ENCODE results near the gene DGKD.
"Not testable (repeated sequence)": the region's sequence is repeated elsewhere in the genome, so short reads cannot be mapped to it uniquely, and the experiment has no call there.

DGKD gene

GRCh38 chr2:233372855-233373254 is 18.6 kb downstream of the DGKD start:
- Histone ChIP-seq H2AFZ (ENCODE audit: low read depth, low read length) (no peak overlapping the region), H3K36me3 (ENCODE audit: insufficient read depth, low read length) (peaks cover 5% of the 10 kb centered on the region), H3K9me3 (ENCODE audit: low read length) (peaks cover 2% of the 10 kb centered on the region), H3K27me3 (ENCODE audit: insufficient read depth, low read length) (no peaks in the 10 kb centered on the region), H3K4me1 (ENCODE audit: insufficient read depth, low read length) (no peaks in the 10 kb centered on the region), H3K4me3 (ENCODE audit: low read length) (no peak overlapping the region)

GRCh38 chr2:233373316-233373715 is 19.0 kb downstream of the DGKD start:
- Histone ChIP-seq H3K36me3 (ENCODE audit: insufficient read depth, low read length) (peaks cover 5% of the 10 kb centered on the region), H3K9me3 (ENCODE audit: low read length) (peaks cover 2% of the 10 kb centered on the region), H3K27me3 (ENCODE audit: insufficient read depth, low read length) (no peaks in the 10 kb centered on the region), H2AFZ (ENCODE audit: low read depth, low read length) (no peak overlapping the region), H3K4me1 (ENCODE audit: insufficient read depth, low read length) (no peaks in the 10 kb centered on the region), H3K4me3 (ENCODE audit: low read length) (no peak overlapping the region)

- not testable (repeated sequence) for H3K4me1 ChIP-seq (ENCODE audit: insufficient read depth, low read length); H3K9me3 ChIP-seq (ENCODE audit: low read length); H2AFZ ChIP-seq (ENCODE audit: low read depth, low read length); H3K4me3 ChIP-seq (ENCODE audit: low read length); H3K36me3 ChIP-seq (ENCODE audit: insufficient read depth, low read length); H3K27me3 ChIP-seq (ENCODE audit: insufficient read depth, low read length)
Observed at GRCh38 chr2:233374776-233375175, 20.5 kb downstream of the DGKD start.

DNA sequence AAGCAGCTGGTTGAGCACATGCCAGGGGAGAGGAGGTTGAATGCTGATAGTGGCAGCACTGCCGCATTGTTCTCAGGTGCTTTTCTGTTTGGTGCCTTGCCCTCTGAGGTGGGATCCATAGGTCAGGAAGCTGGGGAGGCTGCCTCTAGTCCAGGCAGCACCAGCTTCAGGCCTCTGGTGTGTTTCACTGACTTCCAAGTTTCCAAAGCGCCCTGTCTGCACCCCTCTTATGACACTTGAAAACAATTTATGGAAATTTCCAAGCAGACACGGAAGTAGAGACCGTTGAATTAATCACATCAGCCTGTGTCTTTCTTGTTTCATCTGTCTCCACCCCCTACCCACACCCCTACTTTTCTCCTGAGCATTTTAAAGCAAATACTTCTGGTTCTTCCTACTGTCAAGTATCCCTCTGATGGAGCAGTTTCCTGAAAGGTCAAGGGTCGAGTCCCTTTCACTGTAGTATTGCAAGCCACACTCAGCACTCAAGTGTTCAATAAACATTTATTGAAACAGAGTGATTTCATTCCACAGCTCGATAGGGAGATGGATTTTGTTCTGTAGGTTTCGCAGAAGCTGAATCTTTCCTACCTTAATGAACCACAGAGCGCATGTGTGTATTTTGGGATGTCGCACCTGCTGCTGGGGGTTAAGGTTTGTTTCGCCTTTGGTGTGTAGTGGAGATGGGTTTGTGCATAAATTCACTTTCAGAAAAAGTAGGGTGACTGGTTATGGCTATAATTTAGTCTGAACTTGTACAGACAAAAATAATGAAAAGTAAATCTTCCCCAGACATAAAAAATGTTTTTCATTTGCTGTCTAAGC is 21.4 kb downstream of the DGKD start:
- no peak overlapping the region for H3K4me3 ChIP-seq (ENCODE audit: low read length)
- no peaks in the 10 kb centered on the region for H3K4me1 ChIP-seq (ENCODE audit: insufficient read depth, low read length)
- H3K9me3 ChIP-seq (ENCODE audit: low read length): peaks cover 2% of the 10 kb centered on the region
- peaks cover 5% of the 10 kb centered on the region for H3K36me3 ChIP-seq (ENCODE audit: insufficient read depth, low read length)
- no peaks in the 10 kb centered on the region for H3K27me3 ChIP-seq (ENCODE audit: insufficient read depth, low read length)
- no peak overlapping the region for H2AFZ ChIP-seq (ENCODE audit: low read depth, low read length)

GRCh38 chr2:233379034-233379433 is 24.7 kb downstream of the DGKD start:
- H2AFZ ChIP-seq (ENCODE audit: low read depth, low read length): no peak overlapping the region
- no peak overlapping the region for H3K4me3 ChIP-seq (ENCODE audit: low read length)
- no peaks in the 10 kb centered on the region for H3K9me3 ChIP-seq (ENCODE audit: low read length)
- H3K36me3 ChIP-seq (ENCODE audit: insufficient read depth, low read length): no peaks in the 10 kb centered on the region
- H3K4me1 ChIP-seq (ENCODE audit: insufficient read depth, low read length): no peaks in the 10 kb centered on the region
- no peaks in the 10 kb centered on the region for H3K27me3 ChIP-seq (ENCODE audit: insufficient read depth, low read length)

DNA sequence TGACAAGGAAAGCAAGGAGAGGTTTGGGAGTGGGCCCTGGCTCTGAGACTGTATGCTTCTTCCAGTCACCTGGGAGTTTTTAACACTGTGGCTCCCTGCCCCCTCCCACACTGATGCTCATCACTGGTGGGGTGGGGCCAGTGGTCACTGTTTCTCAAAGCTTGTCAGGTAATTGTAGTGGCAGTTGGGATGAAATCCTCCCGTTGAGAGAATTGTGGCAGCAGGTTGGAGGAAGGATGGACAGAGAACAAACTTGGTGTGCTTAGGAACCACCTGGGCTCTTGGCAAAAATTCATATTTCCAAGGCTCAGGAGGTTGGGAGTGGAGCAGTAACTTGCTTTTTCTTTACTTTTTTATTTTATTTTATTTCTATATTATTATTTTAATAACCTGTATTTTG is 25.1 kb downstream of the DGKD start:
- Histone ChIP-seq H3K27me3 (ENCODE audit: insufficient read depth, low read length) (no peaks in the 10 kb centered on the region), H3K4me3 (ENCODE audit: low read length) (no peak overlapping the region), H3K4me1 (ENCODE audit: insufficient read depth, low read length) (no peaks in the 10 kb centered on the region), H2AFZ (ENCODE audit: low read depth, low read length) (no peak overlapping the region), H3K36me3 (ENCODE audit: insufficient read depth, low read length) (no peaks in the 10 kb centered on the region), H3K9me3 (ENCODE audit: low read length) (no peaks in the 10 kb centered on the region)

DNA sequence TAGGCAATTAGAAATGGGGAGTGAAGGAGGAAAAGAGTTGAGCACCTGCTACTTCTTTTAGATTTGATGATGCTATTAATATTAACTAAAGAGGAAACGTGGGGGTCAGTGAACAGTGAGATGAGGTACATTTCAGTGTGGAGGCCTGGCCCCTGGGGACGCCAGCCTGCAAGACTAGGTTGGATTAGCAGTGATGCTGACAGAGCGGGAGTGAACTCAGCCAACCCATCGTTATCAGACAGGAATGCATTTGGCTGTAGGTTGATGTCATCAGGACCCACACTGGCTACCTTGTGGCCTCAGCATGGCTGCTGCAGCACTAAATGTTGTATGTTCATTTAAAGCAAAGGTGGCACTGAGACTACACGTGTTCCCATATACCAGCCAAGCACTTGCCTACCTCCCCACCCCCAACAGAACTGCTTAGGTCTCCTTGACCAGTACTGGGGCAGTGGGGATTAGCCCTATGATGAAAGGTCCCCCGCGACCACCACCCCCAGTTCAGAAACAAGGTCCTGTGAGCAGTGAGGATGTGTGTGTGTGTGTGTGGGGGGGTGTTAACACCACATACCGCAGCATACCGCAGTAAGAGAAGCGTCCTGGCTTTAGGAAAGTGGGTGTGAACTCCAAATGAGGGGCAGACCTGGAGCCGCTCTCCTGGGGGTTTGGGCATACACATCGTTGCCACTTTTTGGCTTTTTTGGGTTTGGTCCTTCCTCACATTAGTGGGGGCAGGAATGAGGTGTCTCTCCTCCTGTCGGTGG is 26.0 kb downstream of the DGKD start:
- Histone ChIP-seq H3K36me3 (ENCODE audit: insufficient read depth, low read length) (no peaks in the 10 kb centered on the region), H3K9me3 (ENCODE audit: low read length) (no peaks in the 10 kb centered on the region), H3K27me3 (ENCODE audit: insufficient read depth, low read length) (no peaks in the 10 kb centered on the region), H3K4me1 (ENCODE audit: insufficient read depth, low read length) (no peaks in the 10 kb centered on the region), H2AFZ (ENCODE audit: low read depth, low read length) (no peak overlapping the region), H3K4me3 (ENCODE audit: low read length) (no peak overlapping the region)

DNA sequence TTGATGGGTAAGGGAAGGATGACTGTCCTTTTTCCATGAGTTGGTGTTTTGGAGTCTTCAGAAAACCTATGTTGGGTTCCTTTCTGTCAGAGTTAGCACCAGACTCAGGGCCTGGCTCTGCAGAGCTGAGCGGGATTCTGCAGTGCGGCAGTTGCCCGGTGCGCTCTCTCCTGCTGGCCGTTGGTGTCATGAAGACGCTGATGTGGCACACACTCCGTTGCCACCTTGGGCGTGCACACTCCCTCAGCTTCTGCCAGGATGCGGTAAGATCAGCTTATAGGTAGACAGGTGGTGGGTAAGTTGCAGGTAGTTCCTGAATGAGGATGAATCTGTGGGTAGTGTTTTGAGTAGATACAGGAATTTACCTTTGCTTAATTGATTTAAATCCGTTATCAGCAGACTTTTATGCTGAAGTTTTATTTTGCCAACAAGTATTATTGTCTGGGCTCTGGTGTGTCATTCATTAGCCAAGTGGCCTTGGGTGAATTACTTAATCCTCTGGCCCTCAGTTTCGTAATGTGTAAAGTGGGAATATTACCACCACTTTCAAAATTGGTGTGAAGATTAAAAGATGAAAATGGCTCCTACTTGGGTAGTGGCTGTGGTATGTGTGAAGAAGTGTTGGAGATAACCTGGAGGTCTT is 26.8 kb downstream of the DGKD start:
- Histone ChIP-seq H3K27me3 (ENCODE audit: insufficient read depth, low read length) (no peaks in the 10 kb centered on the region), H3K9me3 (ENCODE audit: low read length) (no peaks in the 10 kb centered on the region), H2AFZ (ENCODE audit: low read depth, low read length) (no peak overlapping the region), H3K4me1 (ENCODE audit: insufficient read depth, low read length) (peaks cover 2% of the 10 kb centered on the region), H3K4me3 (ENCODE audit: low read length) (no peak overlapping the region), H3K36me3 (ENCODE audit: insufficient read depth, low read length) (no peaks in the 10 kb centered on the region)

GRCh38 chr2:233381638-233381995 is 27.3 kb downstream of the DGKD start:
- no peak overlapping the region for H2AFZ ChIP-seq (ENCODE audit: low read depth, low read length)
- no peaks in the 10 kb centered on the region for H3K9me3 ChIP-seq (ENCODE audit: low read length)
- H3K27me3 ChIP-seq (ENCODE audit: insufficient read depth, low read length): no peaks in the 10 kb centered on the region
- H3K4me1 ChIP-seq (ENCODE audit: insufficient read depth, low read length): peaks cover 6% of the 10 kb centered on the region
- H3K36me3 ChIP-seq (ENCODE audit: insufficient read depth, low read length): no peaks in the 10 kb centered on the region
- no peak overlapping the region for H3K4me3 ChIP-seq (ENCODE audit: low read length)

- Histone ChIP-seq H3K9me3 (ENCODE audit: low read length) (no peaks in the 10 kb centered on the region), H2AFZ (ENCODE audit: low read depth, low read length) (no peak overlapping the region), H3K27me3 (ENCODE audit: insufficient read depth, low read length) (no peaks in the 10 kb centered on the region), H3K4me3 (ENCODE audit: low read length) (no peak overlapping the region), H3K36me3 (ENCODE audit: insufficient read depth, low read length) (no peaks in the 10 kb centered on the region), H3K4me1 (ENCODE audit: insufficient read depth, low read length) (peaks cover 6% of the 10 kb centered on the region)
Observed at GRCh38 chr2:233384015-233384414, 29.7 kb downstream of the DGKD start.

- H3K36me3 ChIP-seq (ENCODE audit: insufficient read depth, low read length): peaks cover 4% of the 10 kb centered on the region
- no peaks in the 10 kb centered on the region for H3K27me3 ChIP-seq (ENCODE audit: insufficient read depth, low read length)
- H3K4me1 ChIP-seq (ENCODE audit: insufficient read depth, low read length): peaks cover 6% of the 10 kb centered on the region
- no peak overlapping the region for H3K4me3 ChIP-seq (ENCODE audit: low read length)
- H3K9me3 ChIP-seq (ENCODE audit: low read length): no peaks in the 10 kb centered on the region
- no peak overlapping the region for H2AFZ ChIP-seq (ENCODE audit: low read depth, low read length)
Observed at GRCh38 chr2:233384811-233385488, 30.7 kb downstream of the DGKD start.

DNA sequence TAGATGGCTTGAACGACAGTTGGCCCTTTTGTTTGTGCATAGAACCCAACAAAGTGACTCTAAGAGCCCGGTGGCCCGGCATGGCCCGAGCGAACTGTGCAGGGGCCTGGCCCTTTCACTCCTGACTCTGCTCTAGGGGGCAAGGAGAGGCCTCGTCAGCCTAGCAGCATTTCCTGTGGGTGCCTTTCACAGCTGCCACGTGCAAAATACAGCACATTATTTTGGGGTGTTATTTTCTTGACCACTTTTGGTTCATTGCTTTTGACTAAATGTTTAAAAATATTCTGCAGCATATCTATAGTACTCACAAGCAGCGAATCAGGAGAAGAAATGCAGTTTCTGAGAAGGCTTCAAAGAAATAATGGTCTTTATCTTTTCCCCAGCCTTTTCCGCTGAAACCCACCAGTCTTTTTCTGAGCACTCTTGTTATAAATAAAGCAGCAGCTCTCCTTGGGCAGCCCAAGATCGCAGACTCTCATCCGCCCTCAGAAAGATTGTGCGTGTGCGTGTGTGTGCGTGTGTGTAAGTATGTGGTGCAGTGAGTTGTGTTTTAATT is 31.3 kb downstream of the DGKD start:
- no peak overlapping the region for H2AFZ ChIP-seq (ENCODE audit: low read depth, low read length)
- no peaks in the 10 kb centered on the region for H3K9me3 ChIP-seq (ENCODE audit: low read length)
- H3K4me3 ChIP-seq (ENCODE audit: low read length): no peak overlapping the region
- H3K27me3 ChIP-seq (ENCODE audit: insufficient read depth, low read length): no peaks in the 10 kb centered on the region
- peaks cover 9% of the 10 kb centered on the region for H3K36me3 ChIP-seq (ENCODE audit: insufficient read depth, low read length)
- peaks cover 6% of the 10 kb centered on the region for H3K4me1 ChIP-seq (ENCODE audit: insufficient read depth, low read length)

Measured in neuron (in vitro differentiated cells).